GM12878 (cell line): ENCODE results near the gene ZNF616. TPM values are rescaled to one million over a fixed set of nuclear protein-coding genes. Genes with fewer than 3 reads are reported as not detected.

Source experiments
- ATAC-seq: fragments of 200-7000 bp; cut with Tn5 transposase; 3 replicates; pipeline ENCODE4 v1.9.1; 2020; ENCODE audit warnings: mild to moderate bottlenecking, moderate library complexity
- BruUV-seq: library from RNA; stranded (reverse); fragments of 400-500 nt; replicated peaks from 2 replicates; lab custom pipeline; 2021; lab: Mats Ljungman, UMichigan
- CTCF ChIA-PET: fragments of 300-600 bp; sonication (Branson Sonifier 250); formaldehyde crosslinking; extraction: SDS; loops from one replicate; lab custom pipeline; 2021; ENCODE audit warnings: inconsistent platforms; lab: Yijun Ruan, JAX
- POLR2A ChIA-PET: fragments of 350-600 bp; formaldehyde crosslinking; extraction: SDS; loops from one replicate; lab custom pipeline; 2021; ENCODE audit warnings: inconsistent platforms; lab: Charles Lee
- RAD21 ChIA-PET: fragments of 300-600 bp; sonication (Branson Sonifier 250); formaldehyde crosslinking; loops from one replicate; lab custom pipeline; 2023; ENCODE audit warnings: antibody characterized with exemption; ENCODE audit not compliant: unreplicated experiment; lab: Charles Lee
- SMC1A ChIA-PET: fragments of 300-600 bp; sonication (Branson Sonifier 250); formaldehyde crosslinking; loops from one replicate; lab custom pipeline; 2023; ENCODE audit not compliant: unreplicated experiment, uncharacterized antibody; lab: Charles Lee
- DNase-seq: peaks from one replicate; pipeline ENCODE4 v3.0.0-alpha.2; 2011; ENCODE audit warnings: low read depth, low spot score
- FAIRE-seq: peaks from 3 replicates; lab custom pipeline; 2011; peaks lifted over from hg19 to GRCh38; lab: Jason Lieb, UNC
- H2AFZ ChIP-seq: 2 replicates; pipeline ENCODE4 v1.6.0; 2011; ENCODE audit warnings: low read depth, low read length, control low read depth; ENCODE audit not compliant: control insufficient read depth
- H3K27ac ChIP-seq: 2 replicates; pipeline ENCODE4 v1.5.1; 2011; ENCODE audit warnings: control low read depth; ENCODE audit not compliant: control insufficient read depth, insufficient read depth
- H3K27me3 ChIP-seq, 2 experiments: replicated peaks in 1 of 2; 2 replicates each; pipeline versions ENCODE4 v1.6.0 to v1.6.1; 2011; ENCODE audit warnings: low read length in 1 of 2; ENCODE audit not compliant: control insufficient read depth in 2 of 2, insufficient read depth in 2 of 2
- H3K36me3 ChIP-seq, 2 experiments: 2 replicates each; pipeline ENCODE4 v1.5.1; 2011; ENCODE audit warnings: low read length in 1 of 2; ENCODE audit not compliant: control insufficient read depth in 2 of 2, insufficient read depth in 2 of 2
- H3K4me1 ChIP-seq: 2 replicates; pipeline ENCODE4 v1.6.1; 2011; ENCODE audit warnings: mild to moderate bottlenecking, low read length, moderate library complexity, mixed read lengths; ENCODE audit not compliant: control insufficient read depth, insufficient read depth
- H3K4me2 ChIP-seq: 2 replicates; pipeline ENCODE4 v1.6.0; 2011; ENCODE audit warnings: control low read depth; ENCODE audit not compliant: control insufficient read depth, insufficient read depth
- H3K4me3 ChIP-seq: fragments of 200-600 bp; sonication (generic); 2 replicates; pipeline ENCODE4 v1.5.1; 2016
- H3K79me2 ChIP-seq: 2 replicates; pipeline ENCODE4 v1.6.0; 2011; ENCODE audit warnings: low read length; ENCODE audit not compliant: control insufficient read depth, insufficient read depth
- H3K9ac ChIP-seq: 2 replicates; pipeline ENCODE4 v1.8.0; 2011; ENCODE audit warnings: low read length, control low read depth, mixed read lengths; ENCODE audit not compliant: control insufficient read depth, insufficient read depth
- H3K9me3 ChIP-seq: replicated peaks from 3 replicates; pipeline ENCODE4 v1.5.1; 2011; ENCODE audit warnings: mild to moderate bottlenecking, low read length; ENCODE audit not compliant: control insufficient read depth, insufficient read depth
- H4K20me1 ChIP-seq: 2 replicates; pipeline ENCODE4 v1.6.0; 2011; ENCODE audit not compliant: control insufficient read depth, insufficient read depth
- BMI1 ChIP-seq: fragments of 450-650 bp; IDR thresholded peaks from 2 replicates; pipeline ENCODE4 v1.6.1; 2016; ENCODE audit warnings: mild to moderate bottlenecking, moderate library complexity, borderline replicate concordance
- CHD4 ChIP-seq: fragments of 200-600 bp; sonication (generic); IDR thresholded peaks from 2 replicates; pipeline ENCODE4 v1.6.1; 2016; ENCODE audit warnings: mild to moderate bottlenecking
- GABPA ChIP-seq: IDR thresholded peaks from 2 replicates; pipeline ENCODE4 v1.6.1; 2014; ENCODE audit warnings: antibody characterized with exemption, low read depth, mild to moderate bottlenecking, inconsistent platforms
- KDM1A ChIP-seq: fragments of 200-600 bp; sonication (generic); IDR thresholded peaks from 2 replicates; pipeline ENCODE4 v1.6.1; 2016; ENCODE audit warnings: borderline replicate concordance
- MYB ChIP-seq: fragments of 150-350 bp; IDR thresholded peaks from 2 replicates; pipeline ENCODE4 v1.6.1; 2014; ENCODE audit warnings: mild to moderate bottlenecking, low read depth, low read length, borderline replicate concordance
- RAD21 ChIP-seq: IDR thresholded peaks from 2 replicates; pipeline ENCODE4 v1.6.1; 2011; ENCODE audit warnings: mild to moderate bottlenecking, low read depth, low read length, moderate library complexity; ENCODE audit not compliant: insufficient read depth
- SIN3A ChIP-seq: IDR thresholded peaks from 2 replicates; pipeline ENCODE4 v1.6.1; 2012; ENCODE audit warnings: low read depth, low read length, improper control_type of control experiment
- SMAD1 ChIP-seq: fragments of 450-650 bp; IDR thresholded peaks from 2 replicates; pipeline ENCODE4 v1.6.1; 2018; ENCODE audit warnings: mild to moderate bottlenecking, low read depth; ENCODE audit not compliant: partially characterized antibody
- USF2 ChIP-seq: IDR thresholded peaks from 2 replicates; pipeline ENCODE4 v1.6.1; 2011; ENCODE audit warnings: low read depth, low read length, improper control_type of control experiment, borderline replicate concordance
- ZNF274 ChIP-seq: IDR thresholded peaks from one replicate; pipeline ENCODE4 v1.8.0; 2011; ENCODE audit not compliant: insufficient read length, insufficient read depth
- ZNF687 ChIP-seq: fragments of 450-650 bp; IDR thresholded peaks from 2 replicates; pipeline ENCODE4 v1.6.1; 2017; ENCODE audit warnings: mild to moderate bottlenecking, moderate library complexity
- WGBS: methylation state at CpG from one replicate; pipeline ENCODE4 v1.1.6; 2016; ENCODE audit warnings: low lambda C conversion rate; ENCODE audit not compliant: insufficient replicate concordance, insufficient coverage; ENCODE audit errors: missing lambda C conversion rate; 5-methylcytosine and 5-hydroxymethylcytosine counted together
- in situ Hi-C: fragments of 300-500 bp; cut with MboI; formaldehyde crosslinking; loops from 9 replicates; pipeline ENCODE4 v1.14.3; 2018; ENCODE audit warnings: mixed read lengths
- intact Hi-C: fragments of 100-400 bp; cut with micrococcal nuclease; formaldehyde crosslinking; loops from one replicate; pipeline ENCODE4 v1.14.2; 2022; ENCODE audit not compliant: unreplicated experiment
- polyA plus RNA-seq, 11 experiments: library from polyadenylated mRNA; depleted of rRNA in 4 of 11; unstranded in 6 of 11; stranded (reverse) in 5 of 11; fragments of >200 nt; fragmentation: Nextera tagmentation in 4 of 11; fragmentation: Illumina TruSeq in 1 of 11; extraction: Ambion mirVana in 4 of 11; extraction: Trizol in 1 of 11; gene quantifications; 1 replicate in 1 of 11; 2 replicates in 10 of 11; pipeline versions ENCODE4 v1.2.1 to v1.2.3, GENCODE V29; 2011 to 2016; ENCODE audit warnings: inconsistent platforms in 2 of 11, missing spikeins in 2 of 11, low read depth in 1 of 11
- total RNA-seq, 4 experiments: library from RNA; depleted of rRNA in 3 of 4; stranded (reverse); fragments of >200 nt in 3 of 4; fragmentation: Illumina TruSeq in 1 of 4; extraction: Trizol in 1 of 4; gene quantifications; 2 replicates each; pipeline versions ENCODE4 v1.2.1 to v1.2.3, GENCODE V29; 2013 to 2021
- TF ChIP-seq, protein P1 (sequence below): IDR thresholded peaks from 2 replicates; pipeline ENCODE4 v1.6.1; 2011; ENCODE audit warnings: borderline replicate concordance, low read depth, mild to moderate bottlenecking, moderate library complexity, mixed read lengths, low read length; ENCODE audit not compliant: insufficient read depth; ENCODE audit errors: extremely low read length

The ZNF616 gene
- total and polyA plus RNA-seq, 10 of the 15 experiments (the other 5 are each of a cell fraction or from before 2014, with no cell fraction given): 1.1 to 5.9 (median 3.8) TPM

GRCh38 chr19:52066258-52066863, 73.4 kb downstream of the ZNF616 start:
- ChIA-PET SMC1A (no interaction called here), RAD21 (no interaction called here), CTCF (no interaction called here), POLR2A (no interaction called here)
- DNase-seq (no peak), FAIRE-seq (no peak), ATAC-seq (no peak)
- Histone ChIP-seq H3K27me3 (no peaks in the 10 kb centered on the region), H3K36me3 (peaks cover 0 to 29% of the 10 kb centered on the region in 2 experiments), H2AFZ (no peak overlapping the region), H3K4me2 (no peak overlapping the region), H3K4me1 (no peaks in the 10 kb centered on the region), H3K4me3 (no peak overlapping the region), H3K79me2 (no peaks in the 10 kb centered on the region), H3K9me3 (peaks cover 63% of the 10 kb centered on the region), H4K20me1 (no peaks in the 10 kb centered on the region), H3K27ac (no peak overlapping the region), H3K9ac (no peak overlapping the region)
- TF ChIP-seq ZNF274 (peak; percentile 79), MYB (no peak)
- intact Hi-C loops (no loop called here), in situ Hi-C loops (no loop called here)
- no TSS peak for BruUV-seq
- WGBS: over 99% methylated on average over 6 of the region's 6 CpGs

GRCh38 chr19:52065399-52065798, 74.3 kb downstream of the ZNF616 start:
- RAD21 ChIA-PET: no interaction called here
- 99% methylated on average over 6 of the region's 6 CpGs for WGBS
- intact Hi-C loops (no loop called here), in situ Hi-C loops (no loop called here)
- H3K79me2 ChIP-seq: no peaks in the 10 kb centered on the region
- POLR2A ChIA-PET: no interaction called here
- ATAC-seq: no peak
- SMC1A ChIA-PET: no interaction called here
- no peak overlapping the region for H3K27ac ChIP-seq
- DNase-seq: no peak
- no peak for FAIRE-seq
- no peak overlapping the region for H3K4me3 ChIP-seq
- CTCF ChIA-PET: no interaction called here
- H3K4me1 ChIP-seq: no peaks in the 10 kb centered on the region
- no peaks in the 10 kb centered on the region for H3K27me3 ChIP-seq
- no peak overlapping the region for H2AFZ ChIP-seq
- H3K9ac ChIP-seq: no peak overlapping the region
- peaks cover 62% of the 10 kb centered on the region for H3K9me3 ChIP-seq
- no peaks in the 10 kb centered on the region for H4K20me1 ChIP-seq
- BruUV-seq: no TSS peak
- peaks cover 0 to 24% of the 10 kb centered on the region in 2 experiments for H3K36me3 ChIP-seq
- no peak overlapping the region for H3K4me2 ChIP-seq
- no peak for TF ChIP-seq GABPA
- no peak for TF ChIP-seq ZNF687
- TF ChIP-seq RAD21: no peak
- TF ChIP-seq SIN3A: no peak
- TF ChIP-seq KDM1A: no peak
- TF ChIP-seq, protein P1, sequence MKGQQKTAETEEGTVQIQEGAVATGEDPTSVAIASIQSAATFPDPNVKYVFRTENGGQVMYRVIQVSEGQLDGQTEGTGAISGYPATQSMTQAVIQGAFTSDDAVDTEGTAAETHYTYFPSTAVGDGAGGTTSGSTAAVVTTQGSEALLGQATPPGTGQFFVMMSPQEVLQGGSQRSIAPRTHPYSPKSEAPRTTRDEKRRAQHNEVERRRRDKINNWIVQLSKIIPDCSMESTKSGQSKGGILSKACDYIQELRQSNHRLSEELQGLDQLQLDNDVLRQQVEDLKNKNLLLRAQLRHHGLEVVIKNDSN: no peak
- no peak for TF ChIP-seq CHD4
- TF ChIP-seq USF2: no peak
- TF ChIP-seq SMAD1: no peak
- TF ChIP-seq BMI1: no peak
